T follicular helper cell (primary cell): ENCODE data around the gene CLDN10.

Experiments
- DNase-seq: peaks from one replicate; pipeline ENCODE4 v3.0.0-alpha.2; 2020; ENCODE audit warnings: low read depth

The CLDN10 gene

DNA sequence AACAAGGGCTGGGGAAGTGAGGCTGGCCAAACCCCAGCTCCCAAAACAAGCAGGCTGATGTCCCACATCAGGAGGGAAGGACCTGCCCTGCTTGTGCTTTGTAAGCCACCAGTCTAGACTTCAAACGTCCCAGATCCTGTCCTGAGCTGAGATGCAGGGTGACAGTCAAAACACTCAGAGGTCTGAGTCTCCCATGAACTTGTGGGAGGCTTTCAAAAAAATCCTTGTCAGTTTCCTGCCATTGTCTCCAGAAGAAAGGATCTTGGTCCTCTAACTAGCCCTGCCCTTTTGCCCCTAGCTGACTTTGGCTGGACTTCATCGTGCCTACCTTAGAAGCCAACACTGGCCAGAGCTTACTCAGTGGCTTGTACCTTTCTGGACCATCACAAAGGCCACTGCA lies 48.7 kb downstream of the CLDN10 start:
- no peak for DNase-seq

DNA sequence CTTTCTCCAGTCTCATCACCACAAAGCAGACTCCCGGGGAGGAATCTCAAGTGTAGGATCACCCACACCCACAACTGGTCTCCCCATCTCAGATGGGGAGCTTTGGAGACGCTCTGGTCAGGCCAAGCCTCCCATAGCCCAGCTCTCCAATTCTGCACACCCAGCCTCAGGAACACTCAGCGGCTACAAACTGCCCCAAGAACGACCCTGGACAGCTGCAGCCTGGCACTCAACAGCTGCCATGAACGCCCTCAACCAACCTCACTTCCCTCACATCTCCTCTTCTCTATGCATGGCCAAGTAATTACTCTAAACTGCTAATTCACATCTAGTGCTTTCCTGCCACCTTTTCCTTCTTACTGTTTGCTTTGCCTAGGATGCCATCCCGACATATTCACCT lies 49.4 kb downstream of the CLDN10 start:
- DNase-seq: no peak

DNA sequence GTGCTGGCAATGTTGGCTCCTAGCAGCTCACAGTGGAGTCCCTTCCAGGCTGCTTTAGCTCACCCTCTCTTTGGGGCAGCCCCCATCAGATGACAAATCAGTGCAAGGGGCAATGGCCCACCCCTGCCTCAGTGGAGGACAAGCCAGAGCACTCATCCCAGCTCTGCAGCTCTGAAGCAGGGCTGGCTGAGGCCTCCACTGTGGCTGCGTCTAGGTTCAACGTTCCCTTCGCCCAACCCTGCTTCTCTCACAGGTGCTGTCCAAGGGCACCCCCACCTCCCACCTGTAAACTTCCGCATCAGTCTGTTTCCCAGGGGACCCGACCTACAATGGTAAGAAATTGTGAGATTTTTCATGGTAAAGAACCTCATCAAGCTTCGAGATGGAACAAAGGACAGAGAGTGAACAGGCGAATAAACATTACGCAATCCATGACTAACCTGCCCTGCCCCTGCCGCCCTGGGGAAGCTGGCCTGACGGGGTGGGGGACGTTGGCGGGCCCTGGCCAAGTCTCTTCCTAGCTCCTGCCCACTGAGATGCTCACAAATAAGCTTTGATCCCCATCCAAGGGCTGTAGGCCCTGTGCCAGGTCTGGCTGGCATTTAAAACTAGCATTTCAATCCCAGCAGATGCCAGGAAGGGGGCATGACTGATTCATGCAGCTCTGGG lies 51.5 kb downstream of the CLDN10 start:
- DNase-seq: no peak

DNA sequence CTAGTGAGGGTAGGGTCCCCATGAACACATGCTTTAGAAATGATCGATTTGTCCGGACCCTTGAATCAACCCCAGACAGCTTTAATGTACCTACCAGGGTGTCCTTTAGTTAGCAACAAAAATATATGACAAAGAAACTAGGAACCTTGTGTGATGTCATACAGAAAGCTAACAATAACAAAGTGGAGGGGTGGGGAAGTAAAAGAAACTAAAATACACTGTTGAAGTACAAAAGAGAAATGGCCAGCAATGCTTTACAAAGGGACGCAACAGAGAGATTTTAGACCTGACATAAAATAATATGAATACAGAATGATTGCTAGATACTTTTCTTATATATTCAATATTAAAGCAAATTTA lies 52.0 kb downstream of the CLDN10 start:
- no peak for DNase-seq

DNA sequence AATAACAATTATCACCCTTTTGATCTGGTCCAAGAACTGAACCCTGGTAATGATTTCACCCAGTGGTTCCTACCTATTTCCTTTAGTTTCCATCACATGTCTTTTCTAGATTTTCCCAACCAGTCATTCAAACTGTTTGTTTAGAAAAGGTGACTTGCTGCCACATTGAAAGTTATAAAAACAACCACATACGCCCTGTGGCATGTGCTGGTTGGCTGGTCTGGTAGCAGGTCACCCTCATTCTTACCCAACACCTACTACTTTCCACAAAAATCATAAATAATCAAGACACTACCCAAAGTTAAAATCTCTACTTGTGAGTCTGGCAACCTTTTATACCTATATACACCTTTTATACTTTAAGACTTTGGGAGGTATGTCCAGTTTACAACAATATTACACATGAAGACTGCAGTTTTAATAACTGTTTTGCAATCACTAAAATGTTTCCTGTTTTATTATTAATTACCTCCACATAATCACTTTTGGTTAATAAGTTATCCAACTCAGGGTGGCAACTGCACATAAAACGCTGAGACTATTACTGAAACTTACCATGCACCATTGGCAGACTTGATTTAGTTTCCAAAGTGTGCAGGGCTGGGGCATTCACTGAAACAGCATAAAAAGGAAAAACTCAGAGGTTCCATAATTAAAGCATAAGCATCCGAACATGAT lies 53.1 kb downstream of the CLDN10 start:
- DNase-seq: no peak

DNA sequence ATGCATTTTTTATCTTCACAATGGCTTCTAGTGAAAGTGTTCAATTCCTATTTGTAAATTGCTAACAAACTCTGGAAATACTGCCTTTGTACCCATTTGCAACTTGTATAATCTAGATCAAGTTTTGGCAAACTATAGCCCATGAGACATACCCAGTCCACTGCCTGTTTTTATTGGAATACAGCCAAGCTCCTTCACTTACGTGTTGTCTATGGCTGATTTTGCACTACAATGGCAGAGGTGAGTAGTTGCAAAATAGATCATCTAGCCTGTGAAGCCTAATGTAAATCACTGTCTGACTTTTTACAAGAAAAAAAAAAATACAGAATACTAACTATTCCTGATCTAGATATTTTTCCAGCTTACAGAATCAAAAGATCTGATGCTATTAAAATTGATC lies 54.8 kb downstream of the CLDN10 start:
- no peak for DNase-seq

DNA sequence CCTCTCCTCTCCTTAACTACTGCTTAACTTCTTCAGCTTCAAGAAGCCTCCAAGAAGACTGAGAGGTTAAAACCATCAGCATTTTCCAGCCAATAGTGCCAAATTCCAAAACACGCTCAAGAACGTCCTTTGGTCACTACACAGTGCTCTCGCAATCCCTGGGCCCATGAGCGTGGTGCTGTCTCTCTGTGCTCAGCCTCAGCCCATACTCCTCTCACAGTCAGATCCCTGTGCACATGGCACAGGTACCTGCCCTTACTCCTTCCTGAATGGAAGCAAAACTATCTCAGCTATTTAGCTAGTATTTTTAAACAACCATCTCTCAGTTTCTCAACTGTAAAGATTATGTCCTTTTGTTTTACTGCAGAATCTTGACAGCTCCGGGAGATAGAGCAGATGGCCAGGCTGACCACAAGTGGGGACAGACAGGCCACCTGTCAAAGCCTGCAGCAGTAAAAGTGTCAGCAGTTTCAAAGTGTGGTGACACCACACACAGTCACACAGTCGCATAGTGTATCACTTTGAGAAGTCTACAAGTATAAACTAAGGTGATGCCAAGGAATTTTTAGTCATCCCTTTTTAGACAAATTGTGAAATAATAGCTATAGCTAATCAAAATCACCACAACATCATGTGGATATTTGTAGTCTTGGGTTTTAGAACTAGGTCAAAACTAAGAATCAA lies 56.3 kb downstream of the CLDN10 start:
- DNase-seq: no peak

DNA sequence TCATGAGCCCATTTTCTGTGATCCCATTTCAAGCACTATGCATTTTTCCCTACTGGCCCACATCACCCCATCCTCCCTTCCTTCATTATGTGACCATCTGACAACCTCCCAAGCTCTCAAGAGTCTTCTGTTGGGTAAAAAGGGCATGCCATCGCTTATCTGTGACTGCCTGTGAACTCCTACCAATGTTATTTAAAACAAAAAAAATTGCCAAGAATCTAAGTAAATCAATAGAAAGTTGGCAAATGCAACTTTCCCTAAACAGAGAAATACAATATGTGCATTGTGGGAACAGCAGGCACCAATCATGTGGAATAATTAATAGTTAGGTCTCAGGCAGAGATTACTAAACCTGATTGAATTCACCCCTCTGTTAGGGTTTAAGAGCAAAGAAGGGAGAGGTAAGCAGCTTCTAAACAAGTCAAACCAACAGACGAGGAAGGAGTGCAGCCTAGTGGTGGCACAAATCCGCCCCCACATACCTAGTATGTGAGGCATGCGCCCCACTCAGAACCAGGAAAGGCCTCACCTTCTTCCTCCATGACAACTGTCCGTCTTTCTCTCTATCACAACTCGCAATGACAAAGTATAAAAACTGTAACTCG lies 62.2 kb downstream of the CLDN10 start:
- no peak for DNase-seq

DNA sequence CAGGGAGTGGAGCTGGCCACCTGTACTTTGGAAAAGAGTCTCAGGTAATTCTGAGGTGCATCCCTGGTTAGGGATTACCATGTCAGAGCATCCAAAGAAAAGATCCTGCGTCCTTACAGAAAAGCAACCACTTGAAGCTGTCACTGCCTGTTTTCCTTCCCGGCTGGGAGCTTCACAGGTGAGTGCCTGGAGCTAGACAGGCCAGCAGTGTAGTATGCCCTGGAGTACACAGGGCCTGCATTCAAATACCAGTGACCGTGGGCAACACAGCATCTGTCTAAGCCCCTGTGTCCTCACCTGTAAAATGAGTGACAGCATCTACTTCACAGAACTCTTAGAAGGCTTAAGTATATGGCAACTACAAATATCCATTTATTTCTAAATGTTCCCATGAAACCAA lies 63.0 kb downstream of the CLDN10 start:
- DNase-seq: no peak

DNA sequence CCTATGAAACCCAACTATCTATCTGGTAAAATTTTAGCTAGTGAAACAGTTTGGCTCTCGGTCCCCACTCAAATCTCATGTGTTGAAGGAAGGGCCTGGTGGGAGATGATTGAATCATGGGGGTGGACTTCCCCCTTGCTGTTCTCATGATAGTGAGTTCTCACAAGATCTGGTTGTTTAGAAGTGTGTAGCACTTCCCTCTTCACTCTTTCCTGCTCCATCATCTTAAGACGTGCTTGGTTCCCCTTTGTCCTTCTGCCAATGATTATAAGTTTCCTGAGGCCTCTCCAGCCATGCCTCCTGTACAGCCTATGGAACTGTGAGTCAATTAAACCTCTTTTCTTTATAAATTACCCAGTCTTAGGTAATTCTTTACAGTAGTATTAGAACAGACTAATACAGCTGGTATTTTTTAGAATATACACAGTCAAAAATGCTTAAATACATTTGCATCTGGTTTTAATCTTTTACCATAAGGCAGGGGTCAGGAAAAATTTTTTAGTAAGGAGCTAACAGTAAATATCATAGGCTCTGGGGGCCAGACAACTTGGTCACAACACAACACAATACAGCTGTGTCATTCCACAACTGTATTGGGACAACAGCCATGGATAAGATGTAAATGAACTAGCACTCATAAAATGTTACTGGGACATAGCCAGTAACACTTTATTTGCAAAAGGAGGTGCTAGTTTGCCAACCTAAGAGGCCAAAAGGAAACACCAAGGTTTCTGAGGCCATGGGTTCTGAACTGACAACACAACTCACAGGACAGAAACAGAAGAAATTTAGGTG lies 67.7 kb downstream of the CLDN10 start:
- DNase-seq: no peak

DNA sequence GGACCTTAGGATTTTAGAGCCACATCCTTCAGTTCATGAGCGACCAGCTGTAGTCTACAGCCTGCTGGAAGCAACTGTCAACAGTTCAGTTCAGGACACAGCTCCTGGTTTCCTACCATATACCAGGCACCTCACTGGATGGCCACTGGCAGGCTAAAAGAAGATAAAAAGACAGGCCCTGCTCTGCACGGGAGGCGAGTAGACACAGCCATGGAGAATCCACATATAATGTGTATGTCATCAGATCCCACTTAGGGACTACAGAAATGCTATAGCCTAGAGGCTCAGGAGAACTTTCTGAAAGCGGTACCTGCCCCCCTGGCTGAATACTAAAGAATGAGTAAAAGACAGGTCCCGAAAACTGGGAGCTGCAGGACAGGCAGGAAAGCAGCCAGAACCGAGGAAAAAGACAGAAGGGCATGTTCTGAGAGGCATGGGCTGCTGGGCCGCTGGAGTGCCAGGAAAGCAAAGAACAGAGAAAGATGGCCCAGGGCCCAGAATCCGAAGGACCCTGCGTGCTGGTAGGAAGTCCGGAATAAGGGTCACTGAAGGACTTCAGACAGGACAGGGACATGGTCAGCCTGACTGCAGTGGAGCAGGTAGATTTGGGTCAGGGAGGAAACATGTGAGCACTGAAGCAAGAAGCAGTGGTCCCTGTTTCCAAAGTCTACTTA lies 68.4 kb downstream of the CLDN10 start:
- no peak for DNase-seq

DNA sequence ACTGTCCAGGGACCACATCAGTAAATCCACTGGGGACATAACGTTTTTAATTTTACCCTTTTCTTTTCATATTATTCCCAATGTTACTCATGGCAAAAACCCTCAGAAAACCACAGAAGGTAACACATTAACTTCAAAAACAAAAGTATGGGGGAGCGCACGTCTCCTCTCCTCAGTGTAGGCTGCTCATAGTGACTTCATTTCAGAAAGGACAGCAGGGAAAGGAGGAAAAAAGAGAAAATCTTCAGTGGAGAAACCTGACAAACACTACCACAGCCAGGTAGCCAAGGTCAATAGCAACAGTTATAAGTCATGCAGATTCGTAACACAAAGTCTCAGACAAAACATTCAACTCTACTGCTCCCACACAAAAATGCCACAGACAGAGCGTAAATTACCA lies 70.6 kb downstream of the CLDN10 start:
- no peak for DNase-seq

DNA sequence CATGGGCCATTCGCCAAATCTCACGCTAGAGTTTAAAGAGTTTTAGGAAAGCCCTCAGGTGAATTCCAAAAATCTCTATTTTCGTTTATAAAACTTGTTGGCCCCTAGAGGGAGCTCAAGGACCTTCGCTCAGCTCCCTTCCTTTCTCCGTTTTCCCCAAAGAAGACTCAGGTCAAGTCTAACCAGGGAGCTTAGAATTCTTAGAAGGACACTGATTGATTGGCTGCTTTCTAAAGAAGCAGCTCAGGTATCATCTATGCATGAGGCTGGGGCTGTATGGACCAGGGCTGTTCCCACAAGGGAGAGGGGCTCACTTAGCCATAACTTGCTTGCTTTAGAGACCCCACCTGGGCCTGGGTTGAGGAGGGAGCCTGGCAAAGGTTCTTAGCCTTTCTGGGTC lies 71.5 kb downstream of the CLDN10 start:
- no peak for DNase-seq

DNA sequence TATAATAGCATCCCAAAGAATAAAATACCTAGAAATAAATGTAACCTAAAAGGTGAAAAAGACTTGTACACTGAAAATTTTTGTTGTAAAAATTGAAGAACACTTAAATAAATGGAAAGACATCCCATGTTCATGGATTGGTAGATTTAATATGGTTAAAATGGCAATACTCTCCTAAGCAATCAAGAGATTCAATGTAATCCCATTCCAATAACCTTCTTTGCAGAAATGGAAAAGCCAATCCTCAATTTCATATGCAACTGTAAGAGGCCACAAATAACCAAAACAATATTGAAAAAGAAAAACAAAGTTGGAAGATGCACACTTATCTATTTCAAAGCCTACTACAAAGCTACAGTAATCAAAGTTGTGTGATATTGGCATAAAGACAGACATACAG lies 74.2 kb downstream of the CLDN10 start:
- no peak for DNase-seq

DNA sequence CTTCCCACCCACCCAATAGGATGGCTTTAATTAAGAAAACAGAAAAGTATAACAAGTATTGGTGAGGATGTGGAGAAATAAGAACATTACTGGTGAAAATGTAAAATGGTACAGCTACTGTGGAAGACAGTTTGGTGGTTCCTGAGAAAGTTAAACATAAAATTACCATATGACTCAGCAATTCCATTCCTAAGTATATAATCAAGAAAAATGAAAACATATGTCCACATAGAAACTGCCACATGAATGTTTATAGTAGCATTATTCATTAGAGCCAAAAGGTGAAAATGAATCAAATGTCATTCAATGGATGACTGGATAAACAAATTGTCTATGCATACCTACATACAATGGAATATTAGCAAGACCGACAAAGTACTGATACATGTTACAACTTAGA lies 75.1 kb downstream of the CLDN10 start:
- DNase-seq: no peak

DNA sequence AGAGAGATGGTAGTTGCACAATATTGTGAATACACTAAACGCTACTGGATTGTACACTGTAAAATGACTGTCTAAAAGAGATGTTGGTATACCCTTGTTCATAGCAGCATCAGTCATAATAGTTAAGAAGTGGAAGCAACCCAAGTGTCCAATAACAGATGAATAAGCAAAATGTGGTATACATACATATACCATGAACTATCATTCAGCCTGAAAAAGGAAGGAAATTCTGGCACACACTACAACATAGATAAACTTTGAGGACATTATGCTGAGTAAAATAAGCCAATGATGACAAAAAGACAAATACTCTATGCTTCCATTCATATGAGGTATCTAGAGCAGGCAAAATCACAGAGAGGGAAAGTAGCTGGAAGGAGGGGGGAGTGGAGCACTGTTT lies 76.0 kb downstream of the CLDN10 start:
- DNase-seq: no peak

DNA sequence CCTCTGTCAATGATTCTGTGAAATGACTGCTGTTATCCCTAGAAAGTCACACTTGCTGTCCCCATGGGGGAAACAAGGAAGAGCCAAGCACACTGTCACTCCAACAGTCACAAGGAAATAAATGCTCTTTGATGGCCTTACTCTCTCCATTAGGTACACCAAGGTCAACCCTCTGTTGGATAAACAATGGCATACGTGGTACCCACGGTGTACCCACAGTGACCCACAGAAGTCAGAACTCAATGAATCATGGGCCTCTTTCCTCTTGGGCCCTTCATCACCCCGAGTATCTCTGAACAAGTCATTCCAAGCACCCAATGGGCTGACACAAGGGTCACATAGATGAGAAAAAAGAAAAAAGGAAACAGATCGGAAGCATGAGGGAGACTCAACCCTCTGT lies 76.6 kb downstream of the CLDN10 start:
- DNase-seq: no peak
